PFSK-1 (cell line): Measurements from ENCODE around the gene MR1.

Experiments
- POLR2AphosphoS5 ChIP-seq: IDR thresholded peaks from 2 replicates; pipeline ENCODE4 v1.6.1; 2012; ENCODE audit warnings: low read depth, mild to moderate bottlenecking, control low read depth, low read length, moderate library complexity
- SIN3A ChIP-seq: IDR thresholded peaks from 2 replicates; pipeline ENCODE4 v1.6.1; 2012; ENCODE audit warnings: mild to moderate bottlenecking, low read length, moderate library complexity, borderline replicate concordance; ENCODE audit not compliant: insufficient read depth
- TF ChIP-seq, protein P1 (sequence below), 2 experiments: IDR thresholded peaks; 2 replicates each; pipeline versions ENCODE4 v1.6.1 to v1.8.0; 2011 to 2012; ENCODE audit warnings: low read depth in 2 of 2, low read length in 2 of 2, control low read depth in 1 of 2, inconsistent platforms in 1 of 2, mild to moderate bottlenecking in 1 of 2, moderate library complexity in 1 of 2; ENCODE audit not compliant: insufficient read depth in 1 of 2

- TF ChIP-seq, protein P1, sequence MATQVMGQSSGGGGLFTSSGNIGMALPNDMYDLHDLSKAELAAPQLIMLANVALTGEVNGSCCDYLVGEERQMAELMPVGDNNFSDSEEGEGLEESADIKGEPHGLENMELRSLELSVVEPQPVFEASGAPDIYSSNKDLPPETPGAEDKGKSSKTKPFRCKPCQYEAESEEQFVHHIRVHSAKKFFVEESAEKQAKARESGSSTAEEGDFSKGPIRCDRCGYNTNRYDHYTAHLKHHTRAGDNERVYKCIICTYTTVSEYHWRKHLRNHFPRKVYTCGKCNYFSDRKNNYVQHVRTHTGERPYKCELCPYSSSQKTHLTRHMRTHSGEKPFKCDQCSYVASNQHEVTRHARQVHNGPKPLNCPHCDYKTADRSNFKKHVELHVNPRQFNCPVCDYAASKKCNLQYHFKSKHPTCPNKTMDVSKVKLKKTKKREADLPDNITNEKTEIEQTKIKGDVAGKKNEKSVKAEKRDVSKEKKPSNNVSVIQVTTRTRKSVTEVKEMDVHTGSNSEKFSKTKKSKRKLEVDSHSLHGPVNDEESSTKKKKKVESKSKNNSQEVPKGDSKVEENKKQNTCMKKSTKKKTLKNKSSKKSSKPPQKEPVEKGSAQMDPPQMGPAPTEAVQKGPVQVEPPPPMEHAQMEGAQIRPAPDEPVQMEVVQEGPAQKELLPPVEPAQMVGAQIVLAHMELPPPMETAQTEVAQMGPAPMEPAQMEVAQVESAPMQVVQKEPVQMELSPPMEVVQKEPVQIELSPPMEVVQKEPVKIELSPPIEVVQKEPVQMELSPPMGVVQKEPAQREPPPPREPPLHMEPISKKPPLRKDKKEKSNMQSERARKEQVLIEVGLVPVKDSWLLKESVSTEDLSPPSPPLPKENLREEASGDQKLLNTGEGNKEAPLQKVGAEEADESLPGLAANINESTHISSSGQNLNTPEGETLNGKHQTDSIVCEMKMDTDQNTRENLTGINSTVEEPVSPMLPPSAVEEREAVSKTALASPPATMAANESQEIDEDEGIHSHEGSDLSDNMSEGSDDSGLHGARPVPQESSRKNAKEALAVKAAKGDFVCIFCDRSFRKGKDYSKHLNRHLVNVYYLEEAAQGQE (IDR thresholded peaks at IDR 0.05; ENCODE audit: insufficient read depth in 1 of 2, low read depth in 2 of 2, low read length in 2 of 2): no peak
- TF ChIP-seq POLR2AphosphoS5: no peak
- no peak for TF ChIP-seq SIN3A
Measured at GRCh38 chr1:181001091-181001780, 32.5 kb upstream of the MR1 start.
